Measurements from ENCODE around the gene VCPKMT.
"Not testable (repeated sequence)": the region's sequence is repeated elsewhere in the genome, so short reads cannot be mapped to it uniquely, and the experiment has no call there.

The VCPKMT gene

DNA sequence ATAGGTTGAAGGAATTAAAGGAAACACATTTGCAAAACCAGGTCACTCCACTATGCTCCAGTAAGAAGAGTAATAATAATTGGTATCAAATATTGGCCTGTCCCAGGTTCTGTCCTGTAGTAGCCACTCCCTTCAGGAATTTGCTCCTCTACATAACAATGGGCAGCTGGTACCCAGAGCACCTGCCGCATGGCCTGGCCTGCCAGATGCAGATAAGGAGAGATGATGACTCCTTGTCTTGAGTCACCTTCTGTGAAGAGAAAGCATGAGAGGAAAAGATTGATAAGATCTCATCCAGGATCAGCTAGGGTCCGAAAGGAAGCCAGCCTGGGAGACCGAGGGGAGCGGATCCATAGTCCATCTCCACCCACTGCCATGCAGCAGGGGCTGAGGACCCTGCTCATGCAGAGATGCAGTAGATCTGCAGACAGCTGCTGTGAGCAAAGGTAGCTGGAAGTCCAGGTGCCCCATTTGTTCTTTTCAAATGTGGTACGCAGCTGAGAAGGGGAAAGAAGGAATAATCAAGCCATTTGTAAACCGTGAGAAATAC, 24.3 kb downstream of the VCPKMT start:
- no peak for DNase-seq

DNA sequence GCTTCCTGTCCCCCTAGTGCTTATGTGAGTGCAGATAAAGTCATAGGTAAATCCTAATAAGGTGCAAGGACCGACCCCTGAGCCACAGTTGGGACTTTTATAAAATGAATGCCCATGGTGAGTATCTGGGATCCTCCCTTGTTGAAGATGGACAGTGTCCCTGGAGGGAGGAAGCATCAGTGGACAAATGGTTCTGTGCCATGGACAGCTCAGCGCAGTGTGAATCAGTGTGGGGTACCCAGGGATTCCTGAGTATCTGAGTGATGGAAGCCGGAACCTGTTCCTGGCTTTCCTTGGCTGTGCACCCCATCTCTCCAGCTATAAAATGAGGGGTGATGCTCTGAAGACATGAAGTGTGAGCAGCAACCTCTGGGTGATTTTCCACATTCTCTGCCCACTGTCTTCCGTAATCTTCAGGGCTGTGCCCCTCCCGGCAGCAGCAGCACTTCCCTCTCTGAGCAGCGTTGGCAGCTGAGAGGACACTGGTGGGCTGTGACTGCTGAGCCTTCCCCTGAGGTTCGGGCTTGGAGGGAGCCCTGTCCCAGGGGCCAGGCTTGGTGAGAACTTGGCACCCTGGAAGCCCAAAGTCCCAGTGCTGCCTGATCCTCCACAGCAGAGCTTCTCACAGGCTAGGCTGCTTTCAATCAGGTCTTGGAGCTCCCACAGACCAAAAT, 25.0 kb downstream of the VCPKMT start:
- no peak for DNase-seq

- DNase-seq = no peak
Measured at GRCh38 chr14:50089208-50089607, 27.2 kb downstream of the VCPKMT start.

DNA sequence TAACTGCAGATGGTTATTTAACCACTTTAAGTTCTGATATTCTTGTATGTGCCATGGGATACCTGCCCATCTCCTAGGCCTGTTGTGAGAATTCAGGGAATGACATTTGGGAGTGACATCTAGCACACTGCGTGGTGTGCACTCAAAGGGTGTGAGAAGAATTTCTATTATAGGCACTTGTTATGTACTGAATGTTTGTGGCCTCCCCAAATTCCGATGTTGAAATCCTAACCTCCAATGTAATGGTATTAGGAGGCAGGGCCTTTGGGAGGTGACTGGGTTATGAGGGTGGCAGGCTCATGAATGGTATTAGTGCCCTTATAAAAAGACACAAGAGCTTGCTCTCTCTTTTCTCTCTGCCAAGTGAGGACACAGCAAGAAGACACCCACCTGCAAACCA, 27.6 kb downstream of the VCPKMT start:
- DNase-seq = no peak

- DNase-seq = no peak
Measured at GRCh38 chr14:50088117-50088515, 28.3 kb downstream of the VCPKMT start.

- no peak for DNase-seq
Measured at GRCh38 chr14:50087341-50088116, 28.8 kb downstream of the VCPKMT start.

- DNase-seq = no peak
Measured at GRCh38 chr14:50086321-50086711, 30.1 kb downstream of the VCPKMT start.

- peak in 1 of 51 donors; percentile 13 for DNase-seq
Measured at GRCh38 chr14:50085570-50086320, 30.6 kb downstream of the VCPKMT start.

GRCh38 chr14:50084666-50085065, 31.7 kb downstream of the VCPKMT start:
- no peak for DNase-seq

DNA sequence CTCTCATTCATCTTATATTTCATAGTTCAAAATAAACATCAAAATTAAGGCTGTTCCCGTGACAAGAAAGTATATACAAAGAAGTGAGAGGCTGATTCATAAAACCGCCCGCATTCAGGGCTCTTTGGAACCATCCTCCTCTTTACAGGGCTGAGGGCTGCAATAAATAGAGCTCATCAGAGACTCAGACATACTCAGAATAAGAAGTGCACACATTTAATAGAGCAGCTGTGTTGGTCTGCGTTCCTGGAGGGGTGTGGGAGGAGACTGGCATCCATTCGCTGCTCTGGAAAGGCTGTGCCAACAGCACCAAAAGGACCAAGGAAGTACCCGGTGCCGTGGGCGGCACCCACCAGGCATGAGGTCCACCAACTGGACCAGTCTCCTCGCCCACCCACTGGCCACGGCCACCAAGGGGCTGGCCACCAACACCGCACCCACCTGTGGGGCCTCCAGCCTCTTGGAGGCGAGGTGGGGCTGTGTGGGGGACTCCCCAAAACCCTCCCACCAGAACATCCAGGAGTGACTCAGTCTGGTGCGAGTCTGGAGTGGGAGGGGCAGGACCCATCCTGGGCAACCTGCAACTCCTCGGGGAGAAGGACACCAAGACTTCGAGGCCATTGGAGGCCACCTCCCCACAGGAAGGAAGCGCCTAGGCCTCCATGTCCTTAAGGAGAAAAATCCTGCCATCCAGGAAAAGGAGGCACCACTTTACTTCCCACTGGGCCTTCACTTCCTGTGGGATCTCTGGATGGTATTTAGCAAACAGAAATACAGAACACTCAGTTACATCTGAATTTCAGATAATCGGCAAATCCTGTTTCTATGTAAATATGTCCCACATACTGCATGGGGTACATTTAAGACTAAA, 32.7 kb downstream of the VCPKMT start:
- DNase-seq = peak in 1 of 51 donors; percentile 48

- DNase-seq = peak in 1 of 51 donors; percentile 27
Measured at GRCh38 chr14:50082784-50083466, 33.4 kb downstream of the VCPKMT start.

DNA sequence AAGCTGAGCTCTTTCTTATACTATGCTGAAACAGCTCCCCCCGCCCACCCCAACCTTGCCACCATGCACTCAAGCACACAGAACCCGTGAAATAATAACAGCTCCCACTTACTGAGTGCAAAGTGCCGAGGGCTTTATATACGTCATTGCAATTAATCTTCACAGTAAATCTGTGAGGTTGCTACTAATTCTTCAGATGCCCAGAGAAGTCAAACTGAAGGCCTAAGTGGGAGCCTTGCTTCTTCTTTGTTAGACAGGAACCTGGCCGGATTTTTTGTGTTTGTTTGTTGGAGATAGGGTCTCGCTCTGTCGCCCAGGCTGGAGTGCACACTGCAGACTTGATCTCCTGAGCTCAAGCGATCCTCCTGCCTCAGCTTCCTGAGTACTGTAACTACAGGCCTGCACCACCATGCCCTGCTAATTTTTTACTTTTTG, 34.0 kb downstream of the VCPKMT start:
- DNase-seq = no peak

- not testable (repeated sequence) for DNase-seq
Measured at GRCh38 chr14:50079103-50079502, 37.3 kb downstream of the VCPKMT start.

GRCh38 chr14:50073663-50074062, 42.7 kb downstream of the VCPKMT start:
- not testable (repeated sequence) for DNase-seq

DNA sequence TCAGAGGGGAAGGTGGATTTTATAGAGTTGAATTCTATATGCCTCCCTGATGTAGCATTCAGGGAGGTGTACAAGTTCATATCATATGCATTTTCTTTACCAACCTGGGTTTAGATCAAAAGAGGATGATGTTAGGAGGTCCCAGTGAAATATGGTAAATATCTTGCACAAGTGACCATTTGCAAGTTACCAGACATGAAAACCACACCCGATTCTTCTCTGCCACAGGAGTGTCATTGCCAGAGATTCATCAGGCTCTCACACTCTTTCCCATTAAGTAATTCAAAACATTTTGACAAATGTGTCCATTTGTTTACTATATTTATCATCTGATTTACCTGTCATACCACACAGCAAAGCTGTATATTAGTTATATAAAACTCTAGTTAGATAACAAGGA, 44.0 kb downstream of the VCPKMT start:
- DNase-seq = no peak

GRCh38 chr14:50070840-50071548, 45.4 kb downstream of the VCPKMT start:
- DNase-seq = no peak

- DNase-seq = no peak
Measured at GRCh38 chr14:50070230-50070629, 46.1 kb downstream of the VCPKMT start.

- DNase-seq = no peak
Measured at GRCh38 chr14:50069325-50069724, 47.0 kb downstream of the VCPKMT start.

DNA sequence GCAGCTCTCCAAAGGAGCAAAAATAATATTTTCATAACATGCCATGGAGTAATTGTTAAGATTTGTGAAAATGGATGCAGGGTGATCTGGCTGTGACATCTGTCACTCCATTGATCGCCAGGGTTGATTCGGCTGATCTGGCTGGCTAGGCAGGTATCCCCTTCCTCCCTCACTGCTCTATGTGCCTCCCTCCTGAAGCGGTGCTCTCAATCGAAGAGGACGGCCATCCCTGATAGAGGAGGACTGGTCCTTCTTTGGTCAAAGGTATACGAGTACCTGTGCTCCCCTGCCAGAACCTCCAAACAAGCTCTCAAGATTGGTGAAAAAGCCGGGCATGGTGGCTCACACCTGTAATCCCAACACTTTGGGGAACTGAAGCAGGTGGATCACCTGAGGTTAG, 47.9 kb downstream of the VCPKMT start:
- DNase-seq = no peak
